ENCODE results near the gene INO80B. TPM values are rescaled to one million over a fixed set of nuclear protein-coding genes. Genes with fewer than 3 reads are reported as not detected.

INO80B gene
- total and polyA plus RNA-seq, 2 donors (not counting 1 experiment from before 2014, with no cell fraction given): 30.4 to 78.6 TPM

DNA sequence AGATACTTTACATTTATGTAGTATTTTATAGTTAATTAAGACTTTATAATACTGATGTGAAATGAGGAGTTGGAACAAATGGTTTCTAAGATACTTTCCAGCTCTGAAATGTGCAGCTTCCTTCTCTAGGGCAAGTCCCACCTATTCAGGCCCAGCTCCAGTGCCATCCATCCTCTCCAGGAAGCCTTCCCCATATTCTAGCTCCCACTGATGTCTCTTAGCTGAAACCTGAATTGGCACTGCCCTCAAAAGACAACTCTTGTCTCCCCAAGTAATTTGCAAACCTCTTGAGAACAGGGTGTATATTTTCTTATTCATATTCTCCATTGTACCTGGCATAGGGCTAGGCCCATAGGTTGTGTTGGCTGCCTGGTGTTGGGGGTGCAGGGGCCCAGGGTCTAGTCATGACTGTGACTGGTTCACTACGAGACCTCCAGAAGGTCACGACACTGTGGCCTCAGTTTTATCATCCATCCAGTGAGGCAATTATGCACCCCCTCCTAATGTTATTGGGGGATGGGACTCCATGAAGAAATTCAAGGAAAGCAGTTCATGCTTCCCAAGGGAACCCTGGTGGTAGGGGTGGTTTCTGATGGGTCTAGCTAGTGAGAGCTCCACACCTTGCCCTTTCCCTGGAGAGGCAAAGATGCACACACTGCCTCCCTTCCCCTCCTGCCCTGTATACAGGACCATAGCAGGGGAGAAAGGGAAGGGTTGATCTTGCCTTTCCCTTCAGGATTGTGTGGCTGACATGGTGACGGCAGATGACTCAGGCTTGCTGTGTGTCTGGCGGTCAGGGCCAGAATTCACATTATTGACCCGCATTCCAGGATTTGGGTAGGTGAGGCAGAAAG lies 30.5 kb upstream of the INO80B start:
- DNase-seq (no peak), ATAC-seq (ENCODE audit: low read depth) (no peak)
- Histone ChIP-seq H3K4me3 (ENCODE audit: control extremely low read depth in 1 of 5, extremely low read depth in 1 of 5, insufficient read depth in 1 of 5, low read depth in 2 of 5, low read length in 4 of 5) (no peak overlapping the region), H3K9me3 (ENCODE audit: control extremely low read depth in 1 of 3, control insufficient read depth in 2 of 3, insufficient read depth in 1 of 3, low read length in 2 of 3) (no peaks in the 10 kb centered on the region), H3K27me3 (replicated peaks in 1 of 4; ENCODE audit: control extremely low read depth in 1 of 4, control insufficient read depth in 3 of 4, insufficient read depth in 4 of 4, low read length in 3 of 4) (no peaks in the 10 kb centered on the region), H3K9ac (ENCODE audit: low read length) (no peak overlapping the region), H3K4me1 (ENCODE audit: control insufficient read depth in 2 of 2, insufficient read depth in 2 of 2, low read length in 2 of 2) (peaks cover 19 to 26% of the 10 kb centered on the region in 2 donors), H4K20me1 (ENCODE audit: control insufficient read depth, insufficient read depth, low read length, poor library complexity, severe bottlenecking) (no peaks in the 10 kb centered on the region), H3K27ac (ENCODE audit: low read length in 2 of 2) (no peak overlapping the region), H3K79me2 (ENCODE audit: control insufficient read depth, insufficient read depth, low read length) (no peaks in the 10 kb centered on the region), H2AFZ (ENCODE audit: insufficient read depth, low read depth, low read length, poor library complexity, severe bottlenecking) (no peak overlapping the region), H3K4me2 (replicated peaks; ENCODE audit: low read depth, low read length, poor library complexity, severe bottlenecking) (no peak overlapping the region), H3K36me3 (replicated peaks in 1 of 2; ENCODE audit: control extremely low read depth in 1 of 2, control insufficient read depth in 1 of 2, extremely low read depth in 1 of 2, insufficient read depth in 2 of 2, low read length in 1 of 2) (peaks cover 0 to 11% of the 10 kb centered on the region in 2 experiments)
- CTCF ChIA-PET: no interaction called here
- POLR2A ChIA-PET: interaction anchor here (1.2 kb wide), 1 partner anchor 525 kb away, joined by 3 read pairs; no protein-coding TSS in a partner anchor
- no peaks in the 10 kb centered on the region for H3K9me3 Mint-ChIP-seq (ENCODE audit: insufficient read depth)
- 97% methylated on average over 4 of the region's 5 CpGs for WGBS (ENCODE audit: insufficient coverage)
- H3K4me1 Mint-ChIP-seq: peaks cover 26% of the 10 kb centered on the region
- TF ChIP-seq EZH2 (IDR thresholded peaks at IDR 0.05; ENCODE audit: borderline replicate concordance, insufficient read depth, low read depth, low read length, poor library complexity, severe bottlenecking): no peak
- TF ChIP-seq, protein P1, sequence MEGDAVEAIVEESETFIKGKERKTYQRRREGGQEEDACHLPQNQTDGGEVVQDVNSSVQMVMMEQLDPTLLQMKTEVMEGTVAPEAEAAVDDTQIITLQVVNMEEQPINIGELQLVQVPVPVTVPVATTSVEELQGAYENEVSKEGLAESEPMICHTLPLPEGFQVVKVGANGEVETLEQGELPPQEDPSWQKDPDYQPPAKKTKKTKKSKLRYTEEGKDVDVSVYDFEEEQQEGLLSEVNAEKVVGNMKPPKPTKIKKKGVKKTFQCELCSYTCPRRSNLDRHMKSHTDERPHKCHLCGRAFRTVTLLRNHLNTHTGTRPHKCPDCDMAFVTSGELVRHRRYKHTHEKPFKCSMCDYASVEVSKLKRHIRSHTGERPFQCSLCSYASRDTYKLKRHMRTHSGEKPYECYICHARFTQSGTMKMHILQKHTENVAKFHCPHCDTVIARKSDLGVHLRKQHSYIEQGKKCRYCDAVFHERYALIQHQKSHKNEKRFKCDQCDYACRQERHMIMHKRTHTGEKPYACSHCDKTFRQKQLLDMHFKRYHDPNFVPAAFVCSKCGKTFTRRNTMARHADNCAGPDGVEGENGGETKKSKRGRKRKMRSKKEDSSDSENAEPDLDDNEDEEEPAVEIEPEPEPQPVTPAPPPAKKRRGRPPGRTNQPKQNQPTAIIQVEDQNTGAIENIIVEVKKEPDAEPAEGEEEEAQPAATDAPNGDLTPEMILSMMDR (IDR thresholded peaks at IDR 0.05): no peak
- H3K27me3 Mint-ChIP-seq: no peaks in the 10 kb centered on the region
- no peak overlapping the region for H3K27ac Mint-ChIP-seq
- intact Hi-C loops (cut with micrococcal nuclease): no loop called here
- H3K4me3 Mint-ChIP-seq: no peak overlapping the region

DNA sequence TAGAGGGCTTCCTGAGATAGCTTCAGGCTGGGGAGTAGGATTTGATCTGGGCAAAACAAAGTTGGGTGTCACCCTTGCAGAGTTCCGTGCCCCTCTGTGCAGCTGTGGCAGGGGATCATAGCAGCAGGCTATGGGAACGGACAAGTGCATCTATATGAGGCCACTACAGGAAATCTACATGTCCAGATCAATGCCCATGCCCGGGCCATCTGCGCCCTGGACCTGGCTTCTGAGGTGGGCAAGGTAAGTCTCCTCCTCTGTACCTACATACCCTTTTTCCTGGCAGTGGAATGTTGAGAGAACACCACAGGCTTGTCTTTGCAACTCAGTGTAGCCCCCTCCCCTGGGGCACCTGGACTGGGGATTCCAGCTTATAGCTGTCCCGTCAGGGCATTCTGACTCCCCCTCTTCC lies 29.9 kb upstream of the INO80B start:
- no peaks in the 10 kb centered on the region for H3K9me3 Mint-ChIP-seq (ENCODE audit: insufficient read depth)
- intact Hi-C loops (cut with micrococcal nuclease): no loop called here
- CTCF ChIA-PET: no interaction called here
- no peak overlapping the region for H3K4me2 ChIP-seq (replicated peaks; ENCODE audit: low read depth, low read length, poor library complexity, severe bottlenecking)
- H3K4me3 ChIP-seq (ENCODE audit: control extremely low read depth in 1 of 5, extremely low read depth in 1 of 5, insufficient read depth in 1 of 5, low read depth in 2 of 5, low read length in 4 of 5): no peak overlapping the region
- POLR2A ChIA-PET: interaction anchor here (0.6 to 1.2 kb wide), 2 partner anchors 526 to 1240 kb away, joined by 3 read pairs; no protein-coding TSS in a partner anchor
- no peaks in the 10 kb centered on the region for H3K79me2 ChIP-seq (ENCODE audit: control insufficient read depth, insufficient read depth, low read length)
- no peak overlapping the region for H3K9ac ChIP-seq (ENCODE audit: low read length)
- TF ChIP-seq, protein P1 (IDR thresholded peaks at IDR 0.05): no peak
- TF ChIP-seq EZH2 (IDR thresholded peaks at IDR 0.05; ENCODE audit: borderline replicate concordance, insufficient read depth, low read depth, low read length, poor library complexity, severe bottlenecking): no peak
- H3K27me3 Mint-ChIP-seq: no peaks in the 10 kb centered on the region
- DNase-seq: no peak
- H3K4me3 Mint-ChIP-seq: no peak overlapping the region
- peaks cover 14 to 20% of the 10 kb centered on the region in 2 donors for H3K4me1 ChIP-seq (ENCODE audit: control insufficient read depth in 2 of 2, insufficient read depth in 2 of 2, low read length in 2 of 2)
- no peak for ATAC-seq (ENCODE audit: low read depth)
- no peaks in the 10 kb centered on the region for H3K9me3 ChIP-seq (ENCODE audit: control extremely low read depth in 1 of 3, control insufficient read depth in 2 of 3, insufficient read depth in 1 of 3, low read length in 2 of 3)
- H3K27me3 ChIP-seq (replicated peaks in 1 of 4; ENCODE audit: control extremely low read depth in 1 of 4, control insufficient read depth in 3 of 4, insufficient read depth in 4 of 4, low read length in 3 of 4): no peaks in the 10 kb centered on the region
- H2AFZ ChIP-seq (ENCODE audit: insufficient read depth, low read depth, low read length, poor library complexity, severe bottlenecking): no peak overlapping the region
- H3K27ac ChIP-seq (ENCODE audit: low read length in 2 of 2): no peak overlapping the region
- 100% methylated on average over 4 of the region's 5 CpGs for WGBS (ENCODE audit: insufficient coverage)
- H3K4me1 Mint-ChIP-seq: peaks cover 22% of the 10 kb centered on the region
- H3K36me3 ChIP-seq (replicated peaks in 1 of 2; ENCODE audit: control extremely low read depth in 1 of 2, control insufficient read depth in 1 of 2, extremely low read depth in 1 of 2, insufficient read depth in 2 of 2, low read length in 1 of 2): peaks cover 0 to 11% of the 10 kb centered on the region in 2 experiments
- H3K27ac Mint-ChIP-seq: no peak overlapping the region
- no peaks in the 10 kb centered on the region for H4K20me1 ChIP-seq (ENCODE audit: control insufficient read depth, insufficient read depth, low read length, poor library complexity, severe bottlenecking)

Data from B cell (primary cell).